ENCODE data around the gene CDX4.
"Not testable (repeated sequence)": the region's sequence is repeated elsewhere in the genome, so short reads cannot be mapped to it uniquely, and the experiment has no call there.

Gene CDX4, protein sequence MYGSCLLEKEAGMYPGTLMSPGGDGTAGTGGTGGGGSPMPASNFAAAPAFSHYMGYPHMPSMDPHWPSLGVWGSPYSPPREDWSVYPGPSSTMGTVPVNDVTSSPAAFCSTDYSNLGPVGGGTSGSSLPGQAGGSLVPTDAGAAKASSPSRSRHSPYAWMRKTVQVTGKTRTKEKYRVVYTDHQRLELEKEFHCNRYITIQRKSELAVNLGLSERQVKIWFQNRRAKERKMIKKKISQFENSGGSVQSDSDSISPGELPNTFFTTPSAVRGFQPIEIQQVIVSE

GRCh38 chrX:73446831-73447230 is at the start of gene CDX4:
CDX4 (plus strand) TSS chrX:73447053; CDS start chrX:73447254, 201 bp downstream.
- DNase-seq (ENCODE audit: low spot score), result no peak

DNA sequence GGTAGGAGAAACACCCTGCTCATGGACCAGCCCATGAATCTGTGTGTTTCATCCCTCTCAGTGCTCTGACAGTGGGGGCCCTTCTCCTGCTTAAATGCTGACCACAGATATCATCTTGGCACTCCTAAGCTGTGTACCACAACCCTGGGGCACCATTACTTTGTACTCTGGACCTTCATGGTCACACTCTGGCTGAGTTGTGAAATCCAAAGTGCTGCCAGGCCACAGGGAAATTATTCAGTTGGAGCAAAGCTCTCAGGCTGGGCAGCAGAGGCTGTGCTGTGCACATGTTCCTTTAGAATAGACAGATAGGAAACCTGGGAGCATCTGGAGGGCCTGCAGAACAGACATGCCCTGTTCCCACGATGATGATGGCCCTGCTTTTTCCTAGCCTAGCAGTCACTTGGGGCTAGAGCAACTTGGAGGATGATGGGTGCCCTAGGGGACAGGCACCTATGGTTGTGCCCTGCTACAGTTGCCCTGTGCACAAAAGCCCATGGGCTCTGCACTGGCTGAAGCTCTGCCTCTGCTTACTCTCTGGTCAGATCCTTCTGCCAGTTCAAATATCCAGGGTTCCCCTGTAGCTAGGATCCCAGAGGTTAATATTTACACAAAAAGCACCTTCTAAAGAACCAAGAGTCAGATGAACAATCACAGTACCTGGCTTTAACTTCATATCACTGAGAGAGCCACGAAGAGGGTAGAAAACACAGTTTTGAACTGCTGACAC is 48.5 kb upstream of the CDX4 start:
- DNase-seq (ENCODE audit: low spot score), result no peak

DNA sequence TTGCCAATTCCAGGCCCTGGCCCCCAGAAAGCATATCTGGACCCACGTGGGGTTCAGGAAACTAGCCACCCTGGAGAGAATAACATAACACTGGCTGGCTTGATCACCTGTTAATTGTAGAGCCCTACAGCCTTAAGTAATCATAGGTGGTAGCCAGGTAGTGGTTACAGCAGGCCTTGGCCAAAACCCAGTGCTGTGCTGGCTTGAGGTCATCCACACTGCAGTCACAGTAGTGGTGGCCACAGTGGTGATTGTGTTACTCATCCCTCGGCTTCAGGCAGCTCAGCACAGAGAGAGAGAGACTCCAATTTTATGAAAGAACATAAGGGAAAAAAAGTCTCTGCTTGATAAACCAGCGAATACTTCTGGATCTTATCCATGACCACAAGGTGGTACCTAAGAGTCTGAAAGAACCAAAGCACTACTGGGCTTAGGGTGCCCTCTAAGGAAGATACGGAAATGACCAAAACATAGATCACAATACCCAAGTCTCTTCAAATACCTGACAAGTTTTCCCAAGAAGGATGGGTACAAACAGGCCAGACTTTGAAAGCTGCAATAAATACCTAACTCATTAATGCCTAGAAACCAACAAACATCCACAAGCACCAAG is 46.6 kb upstream of the CDX4 start:
- DNase-seq (ENCODE audit: low spot score), result no peak

DNA sequence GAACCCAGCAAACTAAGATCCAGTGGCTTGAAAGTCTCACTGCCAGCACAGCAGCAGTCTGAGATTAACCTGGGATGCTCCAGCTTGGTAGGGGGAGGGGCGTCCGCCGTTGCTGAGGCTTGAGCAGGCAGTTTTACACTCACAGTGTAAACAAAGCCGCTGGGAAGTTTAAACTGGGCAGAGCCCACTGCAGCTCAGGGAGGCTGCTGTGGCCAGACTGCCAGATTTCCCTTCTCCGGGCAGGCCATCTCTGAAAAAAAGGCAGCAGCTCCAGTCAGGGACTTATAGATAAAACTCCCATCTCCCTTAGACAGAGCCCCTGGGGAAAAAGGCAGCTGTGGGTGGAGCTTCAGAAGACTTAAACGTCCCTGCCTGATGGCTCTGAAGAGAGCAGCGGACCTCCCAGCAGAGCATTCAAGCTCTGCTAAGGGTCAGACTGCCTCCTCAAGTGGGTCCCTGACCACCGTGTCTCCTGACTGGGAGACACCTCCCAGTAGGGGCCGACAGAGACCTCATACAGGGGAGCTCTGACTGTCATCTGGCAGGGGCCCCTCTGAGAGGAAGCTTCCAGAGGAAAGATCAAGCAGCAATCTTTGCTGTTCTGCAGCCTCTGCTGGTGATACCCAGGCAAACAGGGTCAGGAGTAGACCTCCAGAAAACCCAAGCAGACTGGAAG is 45.1 kb upstream of the CDX4 start:
- no peak for DNase-seq (ENCODE audit: low spot score)

DNA sequence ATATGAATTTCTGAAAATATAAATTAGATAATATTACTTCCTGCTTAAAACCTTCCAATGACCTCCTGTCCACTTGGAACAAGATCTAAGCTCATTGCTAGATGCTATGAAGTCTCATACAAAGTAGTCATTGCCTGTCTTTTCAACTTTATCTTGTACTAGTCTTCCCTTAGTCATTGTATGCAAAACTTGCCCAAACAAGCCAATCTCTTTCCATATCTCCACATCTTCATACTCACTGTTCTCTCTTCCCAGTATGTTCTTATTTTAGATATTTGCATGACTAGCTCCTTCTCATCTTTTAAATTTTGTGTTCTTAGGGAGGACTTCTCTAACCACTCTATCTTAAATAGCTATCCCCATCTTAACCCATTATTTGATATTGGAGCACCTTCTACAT is 33.9 kb upstream of the CDX4 start:
- no peak for DNase-seq (ENCODE audit: low spot score)

DNA sequence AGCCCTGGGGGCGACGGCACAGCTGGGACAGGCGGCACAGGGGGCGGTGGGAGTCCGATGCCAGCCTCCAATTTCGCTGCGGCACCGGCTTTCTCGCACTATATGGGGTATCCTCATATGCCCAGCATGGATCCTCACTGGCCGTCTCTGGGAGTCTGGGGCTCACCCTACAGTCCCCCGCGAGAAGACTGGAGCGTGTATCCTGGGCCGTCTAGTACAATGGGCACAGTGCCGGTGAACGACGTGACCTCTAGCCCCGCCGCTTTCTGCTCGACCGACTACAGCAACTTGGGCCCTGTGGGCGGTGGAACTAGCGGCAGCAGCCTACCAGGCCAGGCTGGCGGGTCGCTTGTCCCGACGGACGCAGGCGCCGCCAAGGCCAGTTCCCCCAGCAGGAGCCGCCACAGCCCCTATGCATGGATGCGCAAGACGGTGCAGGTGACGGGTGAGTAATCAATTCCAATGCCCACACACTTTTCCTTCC is 500 bp downstream of the CDX4 start:
- DNase-seq (ENCODE audit: low spot score), result no peak

GRCh38 chrX:73448379-73448778 is 1.5 kb downstream of the CDX4 start:
- DNase-seq (ENCODE audit: low spot score), result no peak

GRCh38 chrX:73455171-73455570 is 8.3 kb downstream of the CDX4 start:
- DNase-seq (ENCODE audit: low spot score), result no peak

DNA sequence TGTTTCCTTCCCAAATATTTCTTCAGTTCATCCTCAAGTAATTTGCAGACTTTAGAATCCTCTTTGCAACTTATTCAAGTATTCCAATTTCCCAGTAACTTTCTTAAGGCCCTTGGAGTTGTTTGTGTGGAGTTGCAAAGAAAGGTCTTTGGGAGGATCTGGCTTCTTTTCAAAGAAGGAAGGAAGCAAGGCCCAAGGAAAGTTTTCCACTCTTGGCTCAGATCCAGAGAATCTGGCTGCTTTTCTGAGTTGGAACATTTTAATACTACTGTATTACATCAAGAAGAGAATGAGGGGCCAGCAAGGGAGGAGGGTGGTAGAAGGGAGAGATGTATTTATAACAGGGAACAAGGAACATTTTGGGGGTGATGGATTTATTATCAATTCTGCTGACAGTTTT is 10.5 kb downstream of the CDX4 start:
- no peak for DNase-seq (ENCODE audit: low spot score)

- no peak for DNase-seq (ENCODE audit: low spot score)
Measured at GRCh38 chrX:73468376-73468775, 21.5 kb downstream of the CDX4 start.

GRCh38 chrX:73478961-73479360 is 32.1 kb downstream of the CDX4 start:
- DNase-seq (ENCODE audit: low spot score), result no peak

GRCh38 chrX:73481521-73481920 is 34.7 kb downstream of the CDX4 start:
- DNase-seq (ENCODE audit: low spot score), result no peak

DNA sequence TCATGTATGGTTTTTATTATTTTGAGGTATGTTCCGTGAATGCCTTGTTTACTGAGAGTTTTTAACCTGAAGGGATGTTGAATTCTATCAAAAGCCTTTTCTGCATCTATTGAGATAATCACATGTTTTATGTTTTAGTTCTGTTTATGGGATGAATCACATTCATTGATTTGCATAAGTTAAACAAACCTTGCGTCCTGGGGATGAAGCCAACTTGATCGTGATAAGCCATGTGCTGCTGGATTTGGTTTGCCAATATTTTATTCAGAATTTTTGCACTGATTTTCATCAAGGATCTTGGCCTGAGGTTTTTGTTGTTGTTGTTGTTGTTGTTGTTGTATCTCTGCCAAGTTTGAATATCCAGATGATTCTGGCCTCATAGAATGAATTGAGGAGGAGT is 43.8 kb downstream of the CDX4 start:
- DNase-seq (ENCODE audit: low spot score), result no peak

- not testable (repeated sequence) for DNase-seq (ENCODE audit: low spot score)
Measured at GRCh38 chrX:73492178-73492577, 45.3 kb downstream of the CDX4 start.

All from NAMALWA (cell line).